Activated naive CD8-positive, alpha-beta T cell treated with anti-CD3 and anti-CD28 coated beads, Interleukin-2, amount 10 ng/mL, durations not matched to agents 7 days and 5 days (primary cell): ENCODE results near the gene GATC. TPM values are rescaled to one million over a fixed set of nuclear protein-coding genes. Genes with fewer than 3 reads are reported as not detected.
A peak's percentile ranks its signal among the peaks of the same experiment; 100 is the strongest.
"Not testable (repeated sequence)": the region's sequence is repeated elsewhere in the genome, so short reads cannot be mapped to it uniquely, and the experiment has no call there.

Experiments used
- ATAC-seq: fragments of 150-1000 bp; cut with Tn5 transposase; one replicate; pipeline ENCODE4 v1.10.0; 2021; ENCODE audit warnings: low read depth, moderate library complexity
- POLR2A ChIA-PET: fragments of 350-600 bp; sonication (Branson Sonifier 250); formaldehyde crosslinking; loops from one replicate; lab custom pipeline; 2021; ENCODE audit warnings: antibody characterized with exemption; lab: Charles Lee
- DNase-seq: peaks from one replicate; pipeline ENCODE4 v3.0.0; 2021
- H3K27ac Mint-ChIP-seq: one replicate; pipeline ENCODE4 v1.8.0; 2022; ENCODE audit warnings: mild to moderate bottlenecking, mixed read lengths
- H3K27me3 Mint-ChIP-seq: one replicate; pipeline ENCODE4 v1.8.0; 2022; ENCODE audit warnings: mild to moderate bottlenecking, moderate library complexity, mixed read lengths
- H3K36me3 Mint-ChIP-seq: one replicate; pipeline ENCODE4 v1.8.0; 2021; ENCODE audit warnings: mild to moderate bottlenecking, mixed read lengths
- H3K4me1 Mint-ChIP-seq: one replicate; pipeline ENCODE4 v1.8.0; 2021; ENCODE audit warnings: mixed read lengths
- H3K4me3 Mint-ChIP-seq: one replicate; pipeline ENCODE4 v1.8.0; 2022; ENCODE audit warnings: mild to moderate bottlenecking, moderate library complexity, mixed read lengths
- H3K9me3 Mint-ChIP-seq: one replicate; pipeline ENCODE4 v1.8.0; 2021; ENCODE audit warnings: mixed read lengths
- total RNA-seq, 2 experiments: library from RNA; stranded (reverse); gene quantifications; one replicate each; pipeline ENCODE4 v1.2.3, GENCODE V29; 2021

GATC gene
- total RNA-seq, 2 experiments from 2014 or later, result 26.4 to 31.3 TPM

DNA sequence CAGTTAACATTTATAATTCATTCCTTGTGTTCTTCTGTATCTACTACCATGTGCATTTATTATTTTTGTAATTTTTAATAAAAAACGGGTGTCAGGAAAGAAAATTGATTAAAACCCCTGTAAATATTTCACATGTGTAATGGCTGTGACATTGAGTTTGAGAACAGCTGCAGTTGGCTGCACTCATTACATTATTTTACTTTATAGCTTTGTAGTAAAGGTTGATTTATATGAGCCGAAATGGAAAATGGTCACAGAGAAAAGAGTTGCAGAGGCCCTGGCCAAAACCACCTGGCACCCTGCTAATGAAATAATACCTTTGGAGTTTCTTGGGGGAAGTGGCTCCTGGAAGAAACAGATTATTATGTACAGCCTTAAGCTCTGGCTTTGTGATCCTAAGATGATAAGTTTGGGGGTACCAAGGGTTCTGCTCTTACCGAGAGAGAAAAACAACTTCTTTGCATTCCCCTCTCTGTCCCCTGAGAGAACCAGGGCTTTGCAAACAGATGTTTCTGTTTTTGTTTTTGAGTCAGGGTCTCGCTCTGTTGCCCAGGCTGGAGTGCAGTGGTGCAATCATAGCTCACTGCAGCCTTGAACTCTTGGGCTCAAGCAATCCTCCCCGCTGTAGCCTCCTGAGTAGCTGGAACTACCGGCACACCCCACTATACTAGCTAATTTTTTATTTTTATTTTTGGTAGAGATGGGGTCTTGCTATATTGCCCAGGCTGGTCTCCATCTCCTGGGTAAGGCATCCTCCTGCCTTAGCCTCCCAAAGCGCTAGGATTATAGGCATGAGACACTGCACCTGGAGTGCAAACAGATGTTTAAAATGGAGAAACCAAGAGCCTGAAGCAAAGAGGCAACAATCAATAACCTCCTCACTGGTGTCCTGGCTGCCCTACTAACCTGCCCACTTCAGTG, 40.0 kb downstream of the GATC start:
- H3K4me1 Mint-ChIP-seq, result peaks cover 3% of the 10 kb centered on the region
- ATAC-seq (no peak), DNase-seq (no peak)
- peaks cover 6% of the 10 kb centered on the region for H3K36me3 Mint-ChIP-seq
- no peak overlapping the region for H3K27ac Mint-ChIP-seq
- H3K9me3 Mint-ChIP-seq, result no peaks in the 10 kb centered on the region
- H3K4me3 Mint-ChIP-seq, result no peak overlapping the region
- H3K27me3 Mint-ChIP-seq, result no peaks in the 10 kb centered on the region
- POLR2A ChIA-PET, result no interaction called here

DNA sequence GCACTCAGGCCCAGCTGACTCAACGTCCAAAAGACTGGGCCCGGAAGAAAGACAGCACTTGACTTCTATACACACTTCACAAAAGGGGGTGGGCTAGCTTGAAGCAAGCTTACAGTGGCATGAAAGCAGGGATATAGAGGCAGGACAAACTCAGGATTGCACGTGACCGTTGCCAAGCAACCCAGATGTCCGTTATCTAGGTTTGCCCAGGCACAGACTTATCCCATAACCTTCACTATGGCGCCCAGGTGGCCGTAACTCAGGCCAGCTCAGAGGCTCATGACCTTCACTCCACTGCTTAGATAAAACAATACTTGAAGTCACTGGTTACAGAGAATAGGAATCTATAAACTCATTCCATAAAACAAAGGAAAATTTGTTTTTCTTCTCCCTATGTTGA, 41.3 kb downstream of the GATC start:
- H3K27me3 Mint-ChIP-seq, H3K4me1 Mint-ChIP-seq, H3K36me3 Mint-ChIP-seq, DNase-seq, POLR2A ChIA-PET, H3K9me3 Mint-ChIP-seq, H3K27ac Mint-ChIP-seq, H3K4me3 Mint-ChIP-seq, ATAC-seq: not testable (repeated sequence)

DNA sequence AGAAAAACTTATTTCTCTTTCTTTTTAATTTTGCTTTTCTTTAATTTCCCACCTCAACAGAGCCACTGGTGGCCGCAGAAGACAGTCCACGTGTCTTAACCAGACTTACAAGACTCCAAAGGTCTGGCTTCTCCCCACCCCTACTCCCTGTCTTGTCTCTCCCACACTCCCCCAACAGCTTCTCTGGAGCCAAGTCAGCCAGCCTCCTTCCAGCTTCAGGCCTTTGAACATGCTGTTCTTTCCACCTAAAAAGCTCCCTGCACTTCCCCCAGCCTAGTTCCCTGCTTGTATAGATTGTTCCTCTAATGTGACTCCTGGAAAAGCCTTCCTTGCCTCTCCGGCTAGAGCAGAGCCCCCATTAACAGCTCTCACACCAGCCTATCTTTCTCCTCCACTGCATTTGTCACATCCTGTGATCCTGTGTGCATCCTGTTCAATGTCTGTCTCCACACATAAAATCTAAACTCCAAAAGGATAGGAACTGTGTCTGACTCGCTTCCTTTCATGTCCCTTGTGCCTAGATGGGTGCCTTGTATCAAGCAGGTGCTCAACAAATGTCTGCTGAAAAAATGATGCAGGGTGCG, 41.9 kb downstream of the GATC start:
- Mint-ChIP-seq H3K27ac (no peak overlapping the region), H3K9me3 (no peaks in the 10 kb centered on the region), H3K36me3 (peaks cover 3% of the 10 kb centered on the region), H3K4me3 (no peak overlapping the region), H3K27me3 (no peaks in the 10 kb centered on the region), H3K4me1 (peaks cover 3% of the 10 kb centered on the region)
- ATAC-seq (no peak), DNase-seq (no peak)
- POLR2A ChIA-PET, result no interaction called here

DNA sequence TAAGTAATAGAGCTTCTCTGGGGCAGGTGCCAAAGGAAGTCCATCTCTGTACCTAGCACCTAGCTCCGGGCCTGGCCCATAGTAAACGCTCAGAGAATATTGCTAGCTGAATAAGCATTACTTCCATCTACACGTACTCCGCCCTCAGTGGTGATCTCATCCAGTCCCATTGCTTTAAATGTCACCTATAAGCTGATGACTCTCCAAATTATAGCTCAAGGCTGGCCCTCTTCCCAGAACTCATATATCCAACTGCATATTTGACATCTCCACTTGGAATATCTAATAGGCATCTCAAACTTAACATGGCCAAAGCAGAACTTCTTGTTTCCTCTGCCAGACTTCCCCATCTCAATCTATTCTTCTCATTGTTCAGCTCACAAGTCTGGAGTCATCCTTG, 42.8 kb downstream of the GATC start:
- Mint-ChIP-seq H3K36me3 (peaks cover 2% of the 10 kb centered on the region), H3K9me3 (no peaks in the 10 kb centered on the region), H3K4me1 (peaks cover 3% of the 10 kb centered on the region), H3K27ac (no peak overlapping the region), H3K4me3 (no peak overlapping the region), H3K27me3 (no peaks in the 10 kb centered on the region)
- POLR2A ChIA-PET, result no interaction called here
- no peak for ATAC-seq
- no peak for DNase-seq

DNA sequence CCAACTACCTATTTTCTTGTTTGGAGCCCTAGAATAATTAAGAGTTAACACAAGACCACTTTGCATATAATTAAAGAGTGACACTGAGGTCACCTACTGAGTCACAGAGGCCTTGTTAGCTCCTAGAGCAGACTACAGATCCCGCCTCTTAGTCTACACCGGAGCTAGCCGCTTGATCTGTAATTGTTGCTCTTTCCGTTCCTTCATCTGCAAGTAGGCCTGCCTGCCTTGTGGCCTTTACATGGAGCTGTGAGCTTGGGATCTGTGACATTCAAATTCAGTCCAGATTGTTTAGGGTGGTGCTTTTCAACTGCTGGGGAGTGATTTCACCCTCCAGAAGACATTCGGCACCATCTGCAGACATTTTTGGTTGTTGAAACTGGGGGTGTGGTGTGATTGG, 44.1 kb downstream of the GATC start:
- Mint-ChIP-seq H3K27me3 (no peaks in the 10 kb centered on the region), H3K4me1 (peaks cover 7% of the 10 kb centered on the region), H3K4me3 (no peak overlapping the region), H3K27ac (no peak overlapping the region), H3K36me3 (peaks cover 2% of the 10 kb centered on the region), H3K9me3 (no peaks in the 10 kb centered on the region)
- no peak for ATAC-seq
- POLR2A ChIA-PET, result no interaction called here
- no peak for DNase-seq

DNA sequence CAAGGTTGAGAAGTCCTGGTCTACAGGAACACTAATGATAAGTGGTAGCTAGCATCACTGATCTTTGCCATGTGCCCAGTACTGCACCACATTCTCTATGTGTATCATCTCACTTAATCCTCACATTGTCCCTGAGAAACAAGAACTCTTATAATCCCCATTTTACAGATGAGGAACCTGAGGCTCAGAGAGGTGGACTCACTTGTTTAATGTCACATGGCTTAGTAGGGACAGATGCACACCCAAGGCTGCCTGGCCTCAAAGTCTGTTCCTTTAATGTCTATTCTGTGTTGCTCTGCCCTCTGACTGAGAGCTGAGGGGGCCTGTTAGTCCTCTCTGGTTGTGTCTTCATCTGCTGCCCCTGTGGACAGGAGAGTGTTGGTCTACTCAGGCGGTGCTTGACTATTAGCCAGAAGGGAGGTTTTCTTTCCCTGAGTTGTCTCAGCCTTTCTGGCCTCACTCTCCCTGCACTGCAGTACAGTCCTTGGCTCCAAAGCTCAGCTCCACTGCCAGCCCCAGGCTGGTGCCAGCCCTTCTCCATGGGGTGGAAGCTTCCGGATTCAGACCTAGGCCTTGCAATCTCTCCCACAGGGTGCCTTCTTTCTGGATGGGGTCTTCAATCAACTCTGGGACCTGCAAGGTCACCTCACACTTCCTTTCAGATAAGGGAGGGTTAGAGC, 44.7 kb downstream of the GATC start:
- ATAC-seq (no peak), DNase-seq (no peak)
- Mint-ChIP-seq H3K9me3 (no peaks in the 10 kb centered on the region), H3K4me1 (peaks cover 10% of the 10 kb centered on the region), H3K4me3 (no peak overlapping the region), H3K36me3 (peaks cover 2% of the 10 kb centered on the region), H3K27me3 (no peaks in the 10 kb centered on the region), H3K27ac (no peak overlapping the region)
- POLR2A ChIA-PET, result no interaction called here

DNA sequence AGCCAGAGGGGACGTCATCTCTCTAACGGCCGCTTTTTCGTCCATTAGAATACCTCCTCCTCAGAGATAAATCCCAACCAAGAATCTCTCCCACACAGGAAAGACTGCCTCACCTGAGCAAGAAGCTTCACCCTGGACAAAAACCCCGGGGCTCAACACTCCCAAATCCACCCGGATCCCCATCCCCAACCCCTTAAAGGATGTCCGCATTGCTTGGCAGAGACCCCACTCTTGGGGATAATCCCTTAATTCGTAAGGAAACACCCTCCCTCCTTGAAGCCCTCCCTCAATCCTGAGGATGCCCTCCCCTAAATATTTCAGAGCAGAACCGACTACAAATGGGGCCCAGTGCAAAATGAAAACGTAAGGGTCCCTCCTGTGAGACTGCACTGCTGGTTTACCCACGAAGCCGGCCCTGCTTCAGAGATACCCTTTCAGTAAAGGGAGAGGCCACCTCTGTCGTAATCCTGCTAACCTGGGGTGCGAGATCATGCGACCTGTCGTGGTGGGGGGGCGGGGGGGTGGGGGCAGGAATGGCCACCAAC, 49.0 kb downstream of the GATC start:
- Mint-ChIP-seq H3K9me3 (no peaks in the 10 kb centered on the region), H3K4me1 (peaks cover 28% of the 10 kb centered on the region), H3K36me3 (peaks cover 24% of the 10 kb centered on the region), H3K27ac (peak overlapping the region; percentile 78), H3K27me3 (no peaks in the 10 kb centered on the region), H3K4me3 (peak overlapping the region; percentile 98)
- POLR2A ChIA-PET, result interaction anchor here (1.0 to 2.6 kb wide), 4 partner anchors 10 to 86 kb away, joined by 3 to 16 read pairs (median 4); partner anchors contain the start of genes POP5 and SRSF9
- ATAC-seq, result no peak
- no peak for DNase-seq

DNA sequence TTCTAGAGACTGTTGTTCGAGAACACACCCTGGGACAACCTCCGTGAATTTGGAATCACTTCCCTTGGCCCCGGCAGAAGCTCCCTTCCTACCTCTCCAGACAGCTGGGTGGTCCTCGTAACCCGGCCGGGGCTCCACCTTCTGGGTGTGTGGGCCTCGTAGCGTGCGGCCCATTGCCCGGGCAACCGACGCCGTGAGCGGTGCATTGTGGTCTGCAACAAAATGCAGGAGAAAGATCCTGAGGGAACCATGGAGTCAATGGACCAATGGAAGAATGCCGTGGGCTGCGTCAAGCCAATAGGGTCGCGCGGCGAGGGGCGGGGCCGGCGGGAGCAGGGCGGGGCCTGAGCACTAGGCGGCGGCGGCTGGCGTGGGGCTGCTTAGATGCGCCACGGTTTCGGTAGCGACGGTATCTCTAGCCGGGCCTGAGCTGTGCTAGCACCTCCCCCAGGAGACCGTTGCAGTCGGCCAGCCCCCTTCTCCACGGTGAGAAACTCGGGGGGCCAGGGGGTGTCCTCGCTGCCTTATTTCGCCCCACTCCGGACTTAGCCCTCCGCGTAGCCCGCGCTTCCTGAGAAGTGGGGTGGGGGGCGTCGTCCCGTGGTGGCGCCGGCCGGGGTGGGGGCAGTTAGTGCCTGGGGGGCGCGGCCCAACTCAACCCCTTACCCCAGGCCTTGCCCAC, 49.6 kb downstream of the GATC start, which contains the start of gene DYNLL1:
Gene DYNLL1 (plus strand): TSS at position 383 of the 682 bp plus-strand sequence. CDS start 309 bp downstream, outside the sequence.
- Mint-ChIP-seq H3K36me3 (peaks cover 24% of the 10 kb centered on the region), H3K27ac (peak within 1 kb of the TSS; percentile 84), H3K4me3 (peak within 1 kb of the TSS; percentile 98), H3K4me1 (peaks cover 28% of the 10 kb centered on the region), H3K9me3 (no peaks in the 10 kb centered on the region), H3K27me3 (no peaks in the 10 kb centered on the region)
- DNase-seq, result peak; percentile 98
- POLR2A ChIA-PET, result interaction anchor here (0.6 to 2.6 kb wide), 10 partner anchors 11 to 335 kb away, joined by 3 to 16 read pairs (median 4); partner anchors contain the start of genes COQ5, POP5, RNU4-2 and SRSF9
- peak; percentile 96 for ATAC-seq

DNA sequence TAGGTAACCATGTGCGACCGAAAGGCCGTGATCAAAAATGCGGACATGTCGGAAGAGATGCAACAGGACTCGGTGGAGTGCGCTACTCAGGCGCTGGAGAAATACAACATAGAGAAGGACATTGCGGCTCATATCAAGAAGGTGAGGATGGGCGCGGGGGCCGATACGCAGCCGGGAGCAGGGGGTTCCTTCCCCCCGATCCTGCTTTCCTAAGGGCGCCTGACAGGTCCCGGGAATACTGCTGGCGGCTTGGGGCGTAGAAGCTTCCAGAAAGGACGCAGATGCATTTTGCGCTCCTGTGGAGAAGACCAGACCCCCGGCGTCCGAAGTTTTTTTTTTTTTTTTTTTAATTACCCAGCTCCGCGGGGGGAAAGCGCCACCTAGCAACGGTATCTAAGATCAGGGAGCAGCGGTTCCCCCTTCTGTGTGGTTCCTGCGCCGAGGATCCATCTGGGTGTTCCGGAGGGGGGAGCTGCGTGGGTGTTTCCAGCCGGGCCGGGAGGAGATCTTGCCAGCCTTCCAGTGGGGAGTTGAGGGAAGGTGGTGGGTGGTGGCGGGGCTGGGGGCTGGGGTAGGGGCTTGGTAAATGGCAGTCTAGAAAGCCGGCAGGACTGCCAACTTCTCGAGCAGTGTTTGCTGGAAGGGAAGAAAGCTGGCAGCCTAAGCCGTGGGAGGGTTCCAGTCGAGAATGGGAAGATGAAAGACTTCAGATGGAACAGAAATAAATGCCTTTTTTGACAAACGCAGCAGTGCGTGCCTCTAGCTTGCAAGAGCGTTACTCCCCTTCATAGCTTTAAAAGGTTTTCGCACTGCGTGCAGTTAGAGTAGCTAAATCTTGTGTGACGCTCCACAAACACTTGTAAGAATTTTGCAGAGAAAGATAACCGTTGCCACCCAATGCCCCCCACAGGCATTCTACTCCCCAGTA, 50.4 kb downstream of the GATC start:
- Mint-ChIP-seq H3K27me3 (no peaks in the 10 kb centered on the region), H3K4me3 (peak overlapping the region; percentile 98)
- POLR2A ChIA-PET, result interaction anchor here (0.6 to 2.6 kb wide), 14 partner anchors 12 to 334 kb away, joined by 3 to 16 read pairs (median 3); partner anchors contain the start of genes COQ5, POP5, RNU4-2 and RPLP0

DNA sequence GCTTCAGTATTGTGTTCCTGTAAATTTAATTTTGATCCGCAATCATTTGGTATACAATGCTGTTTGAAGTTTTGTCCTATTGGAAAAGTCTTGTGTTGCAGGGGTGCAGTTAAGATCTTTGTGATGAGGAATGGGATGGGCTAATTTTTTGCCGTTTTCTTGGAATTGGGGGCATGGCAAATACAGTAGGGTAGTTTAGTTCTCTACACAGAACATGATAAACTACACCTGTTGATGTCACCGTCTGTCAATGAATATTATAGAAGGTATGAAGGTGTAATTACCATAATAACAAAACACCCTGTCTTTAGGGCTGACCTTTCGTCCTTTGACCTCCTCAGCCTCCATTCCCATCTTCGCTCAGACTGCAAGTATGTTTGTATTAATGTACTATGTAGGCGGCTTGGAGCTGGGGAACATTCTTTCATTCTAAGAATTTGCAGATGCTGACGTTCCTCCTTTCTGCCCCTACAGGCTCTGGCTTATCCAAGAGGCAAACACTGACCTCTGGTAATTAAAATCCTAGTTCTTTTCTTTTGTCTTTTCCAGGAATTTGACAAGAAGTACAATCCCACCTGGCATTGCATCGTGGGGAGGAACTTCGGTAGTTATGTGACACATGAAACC, 51.4 kb downstream of the GATC start:
- H3K36me3 Mint-ChIP-seq, result peaks cover 24% of the 10 kb centered on the region
- peaks cover 28% of the 10 kb centered on the region for H3K4me1 Mint-ChIP-seq
- POLR2A ChIA-PET, result interaction anchor here (1.1 to 2.6 kb wide), 3 partner anchors 28 to 296 kb away, joined by 3 to 16 read pairs (median 4); partner anchors contain the start of genes RNU4-2, RPLP0 and SRSF9
- H3K27me3 Mint-ChIP-seq, result no peaks in the 10 kb centered on the region
- no peaks in the 10 kb centered on the region for H3K9me3 Mint-ChIP-seq
- ATAC-seq (no peak), DNase-seq (no peak)
- H3K27ac Mint-ChIP-seq, result peak overlapping the region; percentile 38
- H3K4me3 Mint-ChIP-seq, result peak overlapping the region; percentile 98

More for the DNA sequence above, 50.4 kb downstream of the GATC start:
- H3K4me1 Mint-ChIP-seq, result peaks cover 28% of the 10 kb centered on the region
- H3K9me3 Mint-ChIP-seq, result no peaks in the 10 kb centered on the region
- ATAC-seq (peak; percentile 27), DNase-seq (peak; percentile 50)
- peak overlapping the region; percentile 84 for H3K27ac Mint-ChIP-seq
- H3K36me3 Mint-ChIP-seq, result peaks cover 24% of the 10 kb centered on the region

DNA sequence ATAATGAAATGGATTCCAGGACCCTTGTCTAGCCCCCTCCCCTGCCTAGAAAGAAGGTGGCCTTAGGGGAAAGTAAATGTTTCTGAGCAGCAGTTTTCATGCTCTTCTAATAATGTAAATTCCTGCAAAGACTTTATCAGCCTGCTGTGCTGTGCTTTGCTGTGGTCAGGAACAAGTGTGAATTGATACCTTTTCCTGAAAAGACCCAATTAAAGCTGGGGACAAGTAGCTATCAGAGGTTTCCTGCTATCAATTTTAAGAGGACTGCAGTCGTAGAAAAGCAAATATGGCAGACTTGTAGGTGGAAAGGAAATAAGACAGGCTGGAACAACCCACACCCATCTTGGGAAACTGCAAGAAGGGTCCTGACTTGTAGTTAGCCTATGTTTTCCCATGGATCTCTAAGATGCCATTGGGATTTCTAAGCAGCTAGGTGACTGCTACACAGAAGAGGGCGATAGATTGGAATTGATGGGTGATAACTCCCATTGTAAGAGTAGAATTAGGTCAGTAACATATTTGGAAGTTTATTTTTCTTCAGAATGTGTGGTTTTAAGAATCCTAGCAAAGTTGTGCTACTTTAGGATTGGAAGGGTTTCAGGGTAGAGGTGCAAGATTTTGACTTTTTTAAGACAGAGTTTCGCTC, 52.7 kb downstream of the GATC start:
- Mint-ChIP-seq H3K27me3 (no peaks in the 10 kb centered on the region), H3K36me3 (peaks cover 33% of the 10 kb centered on the region), H3K9me3 (peaks cover 1% of the 10 kb centered on the region), H3K4me3 (no peak overlapping the region), H3K27ac (no peak overlapping the region), H3K4me1 (peaks cover 31% of the 10 kb centered on the region)
- no peak for DNase-seq
- ATAC-seq, result no peak
- POLR2A ChIA-PET, result no interaction called here
